Endothelial cell of umbilical vein (primary cell): ENCODE results near the gene ZC3H18. TPM values are rescaled to one million over a fixed set of nuclear protein-coding genes. Genes with fewer than 3 reads are reported as not detected.

Experiments
- BruUV-seq: library from RNA; stranded (reverse); fragments of 400-500 nt; replicated peaks from 2 replicates; lab custom pipeline; 2021; lab: Mats Ljungman, UMichigan
- CTCF ChIA-PET: fragments of 300-600, 350-600 bp; sonication (Branson Sonifier 250); formaldehyde crosslinking; loops from one replicate; lab custom pipeline; 2021; ENCODE audit warnings: antibody characterized with exemption, inconsistent platforms; lab: Charles Lee
- POLR2A ChIA-PET: fragments of 300-600, 350-600 bp; sonication (Branson Sonifier 250); formaldehyde crosslinking; loops from one replicate; lab custom pipeline; 2021; ENCODE audit warnings: antibody characterized with exemption, inconsistent platforms; lab: Charles Lee
- DNase-seq: peaks from one replicate; pipeline ENCODE4 v3.0.0-alpha.2; 2011; ENCODE audit warnings: low read depth, low spot score
- FAIRE-seq: peaks from 2 replicates; lab custom pipeline; 2011; peaks lifted over from hg19 to GRCh38; lab: Jason Lieb, UNC
- H2AFZ ChIP-seq: 2 replicates; pipeline ENCODE4 v1.6.0; 2012; ENCODE audit warnings: low read depth, low read length, control low read depth, inconsistent platforms
- H3K27ac ChIP-seq: 2 replicates; pipeline ENCODE4 v1.5.1; 2011; ENCODE audit warnings: low read depth, mild to moderate bottlenecking, control low read depth, low read length, moderate library complexity; ENCODE audit not compliant: insufficient read depth
- H3K27me3 ChIP-seq, 2 experiments: 2 replicates each; pipeline versions ENCODE4 v1.6.0 to v1.6.1; 2011; ENCODE audit warnings: low read length in 2 of 2, mixed read lengths in 1 of 2; ENCODE audit not compliant: control insufficient read depth in 2 of 2, insufficient read depth in 2 of 2
- H3K36me3 ChIP-seq, 2 experiments: 2 replicates in 1 of 2; 3 replicates in 1 of 2; pipeline ENCODE4 v1.5.1; 2011; ENCODE audit warnings: low read length in 2 of 2, mild to moderate bottlenecking in 1 of 2, moderate library complexity in 1 of 2; ENCODE audit not compliant: control insufficient read depth in 2 of 2, insufficient read depth in 2 of 2; ENCODE audit errors: extremely low read depth in 1 of 2
- H3K4me1 ChIP-seq: 3 replicates; pipeline ENCODE4 v1.5.1; 2011; ENCODE audit warnings: mild to moderate bottlenecking, low read length; ENCODE audit not compliant: control insufficient read depth, insufficient read depth; ENCODE audit errors: extremely low read depth
- H3K4me2 ChIP-seq: 2 replicates; pipeline ENCODE4 v1.6.1; 2011; ENCODE audit warnings: low read length, control low read depth, mixed read lengths; ENCODE audit not compliant: insufficient read depth
- H3K4me3 ChIP-seq, 3 experiments: fragments of 200-600 bp in 1 of 3; sonication (generic), shearing (Covaris generic) in 1 of 3; replicated peaks in 1 of 3; 2 replicates each; pipeline ENCODE4 v1.5.1; 2011 to 2016; ENCODE audit warnings: control low read depth in 3 of 3, low read length in 3 of 3, mild to moderate bottlenecking in 2 of 3, inconsistent platforms in 1 of 3, low read depth in 1 of 3, moderate library complexity in 1 of 3; ENCODE audit not compliant: insufficient read depth in 1 of 3
- H3K79me2 ChIP-seq: 2 replicates; pipeline ENCODE4 v1.6.0; 2012; ENCODE audit warnings: low read length, inconsistent platforms; ENCODE audit not compliant: control insufficient read depth, insufficient read depth
- H3K9ac ChIP-seq: replicated peaks from 2 replicates; pipeline ENCODE3; 2011; ENCODE audit warnings: low read length, control low read depth; ENCODE audit not compliant: insufficient read depth; ENCODE audit errors: extremely low read depth
- H3K9me1 ChIP-seq: replicated peaks from 3 replicates; pipeline ENCODE4 v1.6.0; 2011; ENCODE audit warnings: mild to moderate bottlenecking, low read length; ENCODE audit not compliant: control insufficient read depth, insufficient read depth; ENCODE audit errors: extremely low read depth
- H3K9me3 ChIP-seq: replicated peaks from 2 replicates; pipeline ENCODE4 v1.5.1; 2012; ENCODE audit warnings: low read length, inconsistent platforms; ENCODE audit not compliant: control insufficient read depth, insufficient read depth
- H4K20me1 ChIP-seq: replicated peaks from 2 replicates; pipeline ENCODE3; 2011; ENCODE audit warnings: mild to moderate bottlenecking, low read length; ENCODE audit not compliant: control insufficient read depth, insufficient read depth; ENCODE audit errors: extremely low read depth
- EZH2 ChIP-seq: IDR thresholded peaks from 2 replicates; pipeline ENCODE4 v1.6.1; 2012; ENCODE audit warnings: borderline replicate concordance, low read depth, mild to moderate bottlenecking, moderate library complexity, low read length, inconsistent platforms; ENCODE audit not compliant: severe bottlenecking
- FOS ChIP-seq: IDR thresholded peaks from 2 replicates; pipeline ENCODE4 v1.6.1; 2011; ENCODE audit warnings: mild to moderate bottlenecking, low read length, moderate library complexity, borderline replicate concordance; ENCODE audit not compliant: insufficient read depth
- GATA2 ChIP-seq: IDR thresholded peaks from 2 replicates; pipeline ENCODE4 v1.7.0; 2011; ENCODE audit warnings: low read depth, mild to moderate bottlenecking, moderate library complexity, mixed read lengths, low read length; ENCODE audit not compliant: insufficient read length, insufficient read depth
- JUN ChIP-seq: IDR thresholded peaks from 2 replicates; pipeline ENCODE4 v1.6.1; 2011; ENCODE audit warnings: borderline replicate concordance, low read depth; ENCODE audit not compliant: insufficient read length, insufficient read depth
- MYC ChIP-seq: IDR thresholded peaks from one replicate; pipeline ENCODE4 v1.6.1; 2011; ENCODE audit warnings: mild to moderate bottlenecking, low read depth, low read length
- POLR2A ChIP-seq: IDR thresholded peaks from 2 replicates; pipeline ENCODE4 v1.6.1; 2012; ENCODE audit warnings: low read depth, mild to moderate bottlenecking, control low read depth, low read length
- POLR2AphosphoS5 ChIP-seq: IDR thresholded peaks from 2 replicates; pipeline ENCODE4 v1.6.1; 2012; ENCODE audit warnings: low read depth, mild to moderate bottlenecking, control low read depth, low read length, moderate library complexity; ENCODE audit not compliant: insufficient read depth
- dilution Hi-C: fragments of 300-500 bp; cut with MboI; formaldehyde crosslinking; loops from one replicate; pipeline ENCODE4 v1.15.0; 2019; ENCODE audit warnings: low sequenced_read_pairs; ENCODE audit not compliant: extremely low pct_ligation_motif_present
- intact Hi-C: fragments of 100-400 bp; cut with micrococcal nuclease; formaldehyde crosslinking; loops from one replicate; pipeline ENCODE4 v1.10.0; 2022
- polyA plus RNA-seq, 4 experiments: library from polyadenylated mRNA; depleted of rRNA in 3 of 4; stranded (reverse) in 3 of 4; unstranded in 1 of 4; fragments of >200 nt; gene quantifications; 2 replicates each; pipeline versions ENCODE4 v1.2.1 to v1.2.3, GENCODE V29; 2011 to 2012; ENCODE audit warnings: missing spikeins in 1 of 4
- total RNA-seq: library from RNA; stranded (reverse); gene quantifications from 2 replicates; pipeline ENCODE4 v1.2.3, GENCODE V29; 2021
- TF ChIP-seq, protein P1 (sequence below), 2 donors: IDR thresholded peaks; 1 replicate in 1 of 2; 2 replicates in 1 of 2; pipeline ENCODE4 v1.5.1; 2011; ENCODE audit warnings: low read length in 2 of 2, mild to moderate bottlenecking in 2 of 2, moderate library complexity in 2 of 2, control low read depth in 1 of 2, inconsistent platforms in 1 of 2, low read depth in 1 of 2; ENCODE audit not compliant: insufficient read depth in 1 of 2; ENCODE audit errors: extremely low read depth in 1 of 2
- TF ChIP-seq, protein P2 (sequence below): IDR thresholded peaks from 2 replicates; pipeline ENCODE4 v1.6.1; 2011; ENCODE audit not compliant: insufficient read depth, insufficient read length

The ZC3H18 gene
- total and polyA plus RNA-seq, 2 donors (not counting 3 experiments of a cell fraction or from before 2014, with no cell fraction given), result 12.1 to 52.8 TPM

DNA sequence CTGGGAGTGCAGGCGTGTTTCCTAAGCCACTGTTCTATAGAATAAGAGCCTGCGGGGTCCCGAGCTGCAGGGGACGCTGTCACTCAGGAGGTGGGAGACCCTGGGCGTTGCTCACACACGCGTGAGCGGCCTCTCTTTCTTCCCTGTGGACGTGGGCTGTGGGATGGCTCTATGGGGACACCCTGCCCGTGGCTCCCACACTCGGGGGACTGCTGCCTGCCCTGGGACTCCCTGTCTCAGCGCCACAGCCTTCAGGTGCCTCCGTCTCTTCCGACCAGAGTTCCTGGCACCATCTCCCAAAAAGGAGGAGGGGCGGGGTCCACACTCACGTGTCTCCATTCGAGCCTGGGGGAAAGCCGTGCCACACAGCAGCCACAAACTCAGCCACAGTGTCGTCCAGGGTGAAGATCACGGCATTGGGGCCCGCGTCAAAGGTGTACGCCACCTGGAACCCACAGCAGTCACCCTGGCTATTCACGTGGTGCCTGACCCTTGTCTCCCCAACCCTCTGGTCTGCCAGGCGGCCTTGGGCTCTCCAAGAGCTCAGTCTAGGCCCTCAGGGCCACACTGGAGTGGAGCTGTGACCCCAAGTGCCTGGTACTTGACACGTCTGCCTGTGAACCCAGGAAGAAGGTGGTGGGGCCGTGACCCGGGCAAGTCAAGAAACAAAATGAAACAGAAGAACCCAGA, 84.3 kb downstream of the ZC3H18 start:
- Histone ChIP-seq H3K36me3 (peaks cover 7 to 17% of the 10 kb centered on the region in 2 experiments), H3K27me3 (no peaks in the 10 kb centered on the region), H4K20me1 (no peaks in the 10 kb centered on the region), H3K79me2 (peaks cover 10% of the 10 kb centered on the region), H3K4me2 (no peak overlapping the region), H3K4me3 (no peak overlapping the region), H3K9me1 (no peaks in the 10 kb centered on the region), H3K27ac (no peak overlapping the region), H3K4me1 (peaks cover 13% of the 10 kb centered on the region), H2AFZ (no peak overlapping the region), H3K9me3 (no peaks in the 10 kb centered on the region), H3K9ac (no peak overlapping the region)
- intact Hi-C loops, result no loop called here
- POLR2A ChIA-PET, result no interaction called here
- DNase-seq (no peak), FAIRE-seq (no peak)
- dilution Hi-C loops, result no loop called here
- CTCF ChIA-PET, result no interaction called here
- TF ChIP-seq POLR2A (no peak), POLR2AphosphoS5 (no peak), FOS (no peak), MYC (no peak), EZH2 (no peak), JUN (no peak), GATA2 (no peak)
- TF ChIP-seq, protein P1, sequence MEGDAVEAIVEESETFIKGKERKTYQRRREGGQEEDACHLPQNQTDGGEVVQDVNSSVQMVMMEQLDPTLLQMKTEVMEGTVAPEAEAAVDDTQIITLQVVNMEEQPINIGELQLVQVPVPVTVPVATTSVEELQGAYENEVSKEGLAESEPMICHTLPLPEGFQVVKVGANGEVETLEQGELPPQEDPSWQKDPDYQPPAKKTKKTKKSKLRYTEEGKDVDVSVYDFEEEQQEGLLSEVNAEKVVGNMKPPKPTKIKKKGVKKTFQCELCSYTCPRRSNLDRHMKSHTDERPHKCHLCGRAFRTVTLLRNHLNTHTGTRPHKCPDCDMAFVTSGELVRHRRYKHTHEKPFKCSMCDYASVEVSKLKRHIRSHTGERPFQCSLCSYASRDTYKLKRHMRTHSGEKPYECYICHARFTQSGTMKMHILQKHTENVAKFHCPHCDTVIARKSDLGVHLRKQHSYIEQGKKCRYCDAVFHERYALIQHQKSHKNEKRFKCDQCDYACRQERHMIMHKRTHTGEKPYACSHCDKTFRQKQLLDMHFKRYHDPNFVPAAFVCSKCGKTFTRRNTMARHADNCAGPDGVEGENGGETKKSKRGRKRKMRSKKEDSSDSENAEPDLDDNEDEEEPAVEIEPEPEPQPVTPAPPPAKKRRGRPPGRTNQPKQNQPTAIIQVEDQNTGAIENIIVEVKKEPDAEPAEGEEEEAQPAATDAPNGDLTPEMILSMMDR (IDR thresholded peaks at IDR 0.05; ENCODE audit: extremely low read depth in 1 of 2, insufficient read depth in 1 of 2, low read depth in 1 of 2, low read length in 2 of 2), result no peak
- TF ChIP-seq, protein P2, sequence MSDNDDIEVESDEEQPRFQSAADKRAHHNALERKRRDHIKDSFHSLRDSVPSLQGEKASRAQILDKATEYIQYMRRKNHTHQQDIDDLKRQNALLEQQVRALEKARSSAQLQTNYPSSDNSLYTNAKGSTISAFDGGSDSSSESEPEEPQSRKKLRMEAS, result no peak
- BruUV-seq, result no TSS peak
